GM10266 (cell line): Measurements from ENCODE around the gene SALL1.

ENCODE experiments used
- DNase-seq: peaks from one replicate; pipeline ENCODE4 v3.0.0; 2012; ENCODE audit errors: extremely low spot score
- TF ChIP-seq, protein P1 (sequence below): IDR thresholded peaks from 2 replicates; pipeline ENCODE4 v1.5.1; 2012; ENCODE audit warnings: mild to moderate bottlenecking, low read depth; ENCODE audit not compliant: control insufficient read depth, insufficient read depth; ENCODE audit errors: missing control alignments

The SALL1 gene

DNA sequence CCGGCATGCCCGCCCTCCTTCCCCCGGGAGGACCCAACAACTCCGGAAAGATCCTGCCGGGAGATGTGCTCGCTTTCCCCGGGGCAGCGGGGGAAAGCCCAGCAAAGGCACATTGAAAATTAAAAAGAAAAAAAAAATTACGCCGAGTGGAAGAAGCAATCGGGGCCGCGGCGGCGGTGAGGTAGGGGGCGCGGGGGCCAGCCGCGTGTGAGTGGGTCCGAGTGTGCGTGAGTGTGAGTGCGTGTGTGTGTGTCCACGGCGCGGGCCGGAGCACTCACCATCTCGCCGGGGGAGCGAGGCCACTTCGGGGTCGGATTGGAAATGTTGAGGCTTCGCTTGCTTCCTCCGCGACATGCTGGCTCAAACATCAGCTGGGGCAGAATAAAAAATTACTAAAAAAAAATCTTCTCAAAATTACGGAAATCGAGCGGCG, at the start of gene SALL1:
Gene SALL1 (minus strand): TSS at position 383 of the 433 bp plus-strand sequence. CDS start 29 bp downstream, at position 354.
- TF ChIP-seq, protein P1, sequence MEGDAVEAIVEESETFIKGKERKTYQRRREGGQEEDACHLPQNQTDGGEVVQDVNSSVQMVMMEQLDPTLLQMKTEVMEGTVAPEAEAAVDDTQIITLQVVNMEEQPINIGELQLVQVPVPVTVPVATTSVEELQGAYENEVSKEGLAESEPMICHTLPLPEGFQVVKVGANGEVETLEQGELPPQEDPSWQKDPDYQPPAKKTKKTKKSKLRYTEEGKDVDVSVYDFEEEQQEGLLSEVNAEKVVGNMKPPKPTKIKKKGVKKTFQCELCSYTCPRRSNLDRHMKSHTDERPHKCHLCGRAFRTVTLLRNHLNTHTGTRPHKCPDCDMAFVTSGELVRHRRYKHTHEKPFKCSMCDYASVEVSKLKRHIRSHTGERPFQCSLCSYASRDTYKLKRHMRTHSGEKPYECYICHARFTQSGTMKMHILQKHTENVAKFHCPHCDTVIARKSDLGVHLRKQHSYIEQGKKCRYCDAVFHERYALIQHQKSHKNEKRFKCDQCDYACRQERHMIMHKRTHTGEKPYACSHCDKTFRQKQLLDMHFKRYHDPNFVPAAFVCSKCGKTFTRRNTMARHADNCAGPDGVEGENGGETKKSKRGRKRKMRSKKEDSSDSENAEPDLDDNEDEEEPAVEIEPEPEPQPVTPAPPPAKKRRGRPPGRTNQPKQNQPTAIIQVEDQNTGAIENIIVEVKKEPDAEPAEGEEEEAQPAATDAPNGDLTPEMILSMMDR = no peak
- no peak for DNase-seq

DNA sequence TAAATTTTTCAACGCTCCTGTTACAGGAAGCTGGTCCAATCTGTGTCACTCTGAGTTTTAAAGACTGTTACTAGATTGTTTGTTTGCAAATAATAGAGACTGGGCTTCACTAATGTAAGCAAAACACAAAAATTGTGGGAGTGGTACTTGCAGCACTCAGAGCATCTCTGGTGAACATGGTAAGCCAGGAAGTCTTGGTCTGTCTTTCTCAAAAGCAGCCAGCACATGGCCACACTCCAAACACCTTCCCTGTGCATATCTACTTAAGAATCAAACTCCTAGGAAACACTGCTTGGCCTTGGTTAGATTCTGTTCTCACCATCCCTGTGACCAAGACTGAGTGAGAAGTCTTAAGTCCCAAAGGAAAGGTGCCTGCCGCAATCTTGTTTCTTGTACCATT, 49.7 kb upstream of the SALL1 start:
- TF ChIP-seq, protein P1 = no peak
- no peak for DNase-seq

DNA sequence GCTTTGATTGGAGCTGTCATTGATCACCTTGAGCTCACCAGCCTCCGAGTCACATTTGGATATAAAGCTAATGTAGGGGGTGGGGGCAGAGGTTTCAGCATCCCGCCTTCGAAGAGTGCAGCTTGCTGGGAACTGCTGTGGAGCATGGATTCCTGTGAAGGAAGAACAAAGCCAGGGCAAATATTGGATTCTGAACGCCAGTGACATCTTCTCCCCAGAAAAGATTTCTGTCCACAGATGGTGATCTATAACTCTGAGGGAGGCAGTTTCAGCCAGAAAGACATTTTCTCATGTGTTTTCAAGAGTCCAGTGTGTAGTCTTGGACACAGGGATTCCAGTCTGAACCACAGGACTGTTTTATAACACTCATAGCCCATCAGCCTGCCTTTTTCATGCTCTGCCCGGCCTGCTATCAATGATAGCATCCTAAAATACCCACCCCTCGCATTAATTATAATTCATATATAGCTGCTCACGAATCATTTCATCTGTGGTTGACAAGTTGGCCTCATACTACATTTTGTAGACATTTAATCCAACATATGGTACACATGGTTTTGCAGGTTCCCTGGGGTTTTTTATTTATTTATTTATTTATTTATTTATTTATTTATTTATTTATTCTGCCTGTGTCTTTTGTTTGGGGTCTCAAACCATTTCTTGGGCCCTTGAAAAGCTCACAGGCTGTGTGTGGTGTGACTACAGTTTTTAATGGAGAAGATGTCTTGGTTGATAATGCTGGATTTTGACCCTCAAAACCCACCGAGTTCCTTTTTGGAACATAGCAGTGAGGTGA, 47.1 kb upstream of the SALL1 start:
- TF ChIP-seq, protein P1 = no peak
- no peak for DNase-seq

DNA sequence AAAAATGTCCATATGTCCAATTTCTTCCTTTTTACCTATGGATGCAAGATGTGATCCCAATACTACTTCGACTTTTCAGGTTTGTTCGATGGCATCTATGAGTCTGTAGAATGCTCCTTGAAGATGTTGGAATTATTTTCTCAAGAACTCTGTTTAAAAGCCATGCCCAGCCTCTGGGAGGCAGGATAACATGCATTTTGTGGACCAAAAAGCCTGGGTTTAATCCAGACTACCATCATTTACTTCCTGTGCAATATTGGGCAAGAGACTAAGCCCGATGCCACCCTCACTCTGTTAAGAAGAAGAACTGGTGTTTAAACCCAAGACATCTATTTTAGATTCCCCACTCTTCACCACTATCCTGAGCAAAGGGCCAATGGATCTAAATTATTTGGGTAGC, 42.8 kb upstream of the SALL1 start:
- TF ChIP-seq, protein P1 = no peak
- DNase-seq = no peak

DNA sequence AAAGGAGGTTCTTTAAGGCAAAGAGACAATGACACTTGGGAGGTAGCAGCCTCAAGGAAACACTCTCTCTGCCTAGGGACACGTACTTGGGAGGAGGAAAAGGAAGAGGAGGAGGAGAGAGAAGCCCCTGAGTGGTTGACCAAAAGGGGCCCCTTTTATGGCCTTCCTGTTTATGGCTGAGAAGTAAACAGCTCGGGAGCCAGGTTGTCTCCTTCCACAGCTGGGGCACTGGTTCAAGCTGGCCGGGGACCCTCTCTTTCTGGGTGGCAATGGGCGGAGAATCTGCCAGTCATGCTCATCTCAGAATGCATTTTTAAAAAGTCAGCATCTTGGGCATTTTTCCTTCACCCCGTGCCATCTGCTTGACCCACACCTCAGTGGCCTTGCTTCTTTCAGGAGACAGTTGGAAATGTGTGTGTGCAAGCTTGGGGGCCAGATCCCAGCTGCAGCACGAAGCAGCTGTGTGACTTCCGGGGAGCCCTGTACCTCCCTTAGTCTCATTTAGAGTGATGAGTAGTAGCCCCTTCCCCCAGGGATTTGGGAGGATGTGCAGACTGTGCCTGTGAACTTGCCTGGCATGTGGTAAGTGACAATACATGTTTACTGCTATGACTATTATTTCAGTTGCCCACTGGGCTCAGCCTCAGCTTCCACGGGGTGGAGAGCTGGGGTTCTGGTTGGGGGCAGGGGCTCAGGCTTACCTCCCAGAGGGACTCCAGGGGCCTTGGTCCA, 33.8 kb upstream of the SALL1 start:
- TF ChIP-seq, protein P1 = no peak
- no peak for DNase-seq

DNA sequence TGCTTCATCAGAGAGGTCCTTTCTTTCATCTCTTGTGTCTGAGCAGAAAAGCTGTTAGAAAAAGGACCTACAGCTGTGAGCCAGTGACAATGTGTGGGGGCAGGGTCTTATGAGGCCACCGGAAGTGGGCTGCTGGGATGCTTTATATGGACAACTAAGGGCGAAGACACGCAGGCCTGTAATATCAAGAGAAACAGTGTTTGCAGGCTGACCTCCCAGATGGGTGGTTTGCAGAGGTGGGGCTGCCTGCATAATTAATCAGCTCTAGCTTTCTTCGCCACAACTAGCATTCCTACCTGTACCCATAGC, 30.4 kb upstream of the SALL1 start:
- TF ChIP-seq, protein P1 = no peak
- DNase-seq = no peak

DNA sequence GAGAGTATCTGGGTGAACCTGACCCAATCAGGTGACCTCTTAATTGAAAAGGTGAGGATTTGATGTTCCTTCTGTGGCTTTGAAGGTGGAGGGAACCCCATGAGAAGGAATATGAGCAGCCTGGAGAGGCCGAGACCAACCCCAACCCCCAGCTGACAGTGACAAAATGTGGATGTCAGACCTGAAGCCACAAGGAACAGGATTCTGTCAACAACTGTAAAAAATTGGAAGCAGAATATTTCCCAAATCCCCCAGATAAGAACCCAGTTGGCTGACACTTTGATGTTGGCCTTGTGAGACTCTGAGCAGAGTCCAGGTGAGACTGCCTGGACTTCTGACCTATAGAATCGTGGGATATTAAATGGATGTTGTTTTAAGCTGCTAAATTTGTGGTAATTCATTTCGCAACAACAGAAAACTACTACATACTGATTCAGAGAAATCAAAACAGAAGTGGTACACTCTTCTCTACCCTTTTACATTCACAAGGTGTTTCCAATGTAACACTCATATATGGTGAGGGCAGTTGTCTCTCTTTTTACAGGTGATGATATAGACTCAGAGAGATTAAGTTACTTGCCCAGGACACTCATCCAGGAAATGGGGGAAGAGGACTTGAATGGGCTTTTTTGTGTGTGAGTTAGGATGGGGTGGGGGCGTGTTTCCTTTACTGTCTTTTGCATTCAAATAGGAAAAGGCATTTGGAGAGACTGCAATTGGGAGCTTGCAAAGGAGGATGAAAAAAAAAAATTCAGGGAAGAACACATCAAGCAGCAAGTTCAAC, 29.8 kb upstream of the SALL1 start:
- no peak for DNase-seq
- TF ChIP-seq, protein P1 = no peak
